GM10847 (cell line): Measurements from ENCODE around the gene PRKCA.

Source experiments
- POLR2A ChIP-seq: IDR thresholded peaks from 2 replicates; pipeline ENCODE4 v1.6.1; 2011; ENCODE audit not compliant: insufficient read length; ENCODE audit errors: extremely low read depth

PRKCA gene

DNA sequence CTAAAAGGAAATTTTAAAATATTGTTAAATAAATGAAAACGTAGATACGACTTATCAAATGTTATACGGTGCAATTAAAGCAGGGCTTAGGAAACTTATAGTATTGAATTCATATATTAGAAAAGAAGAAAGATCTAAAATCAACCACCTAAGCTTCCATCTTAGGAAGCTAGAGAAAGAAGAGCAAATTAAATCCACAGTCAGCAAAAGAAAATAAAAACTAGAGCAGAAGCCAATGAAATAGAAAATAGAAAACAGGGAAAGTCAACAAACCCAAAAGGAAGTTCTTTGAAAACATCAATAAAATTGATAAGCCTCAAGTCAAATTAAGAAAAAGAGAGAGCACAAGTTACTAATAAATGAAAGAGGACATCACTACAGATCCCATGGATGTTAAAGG lies 457.9 kb downstream of the PRKCA start:
- no peak for TF ChIP-seq POLR2A

DNA sequence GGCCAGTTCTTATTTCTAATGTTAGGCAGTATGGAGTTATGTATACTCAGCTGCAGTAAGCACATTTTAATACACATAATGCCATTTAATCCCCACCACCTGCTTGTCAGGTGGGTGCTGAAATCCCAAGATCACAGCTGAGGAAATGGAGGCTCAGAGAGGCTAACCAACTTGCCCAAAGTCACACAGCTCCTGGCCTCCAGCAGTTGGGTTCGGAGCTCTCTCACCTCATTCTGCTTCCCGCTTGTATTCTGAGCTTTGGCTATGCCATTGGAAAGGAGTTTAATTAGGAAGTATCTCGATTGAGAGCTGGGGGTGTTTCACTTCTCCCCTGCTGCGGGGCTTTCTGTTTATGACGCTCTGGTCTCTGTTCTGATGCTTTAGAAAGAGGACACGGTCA lies 459.9 kb downstream of the PRKCA start:
- no peak for TF ChIP-seq POLR2A

DNA sequence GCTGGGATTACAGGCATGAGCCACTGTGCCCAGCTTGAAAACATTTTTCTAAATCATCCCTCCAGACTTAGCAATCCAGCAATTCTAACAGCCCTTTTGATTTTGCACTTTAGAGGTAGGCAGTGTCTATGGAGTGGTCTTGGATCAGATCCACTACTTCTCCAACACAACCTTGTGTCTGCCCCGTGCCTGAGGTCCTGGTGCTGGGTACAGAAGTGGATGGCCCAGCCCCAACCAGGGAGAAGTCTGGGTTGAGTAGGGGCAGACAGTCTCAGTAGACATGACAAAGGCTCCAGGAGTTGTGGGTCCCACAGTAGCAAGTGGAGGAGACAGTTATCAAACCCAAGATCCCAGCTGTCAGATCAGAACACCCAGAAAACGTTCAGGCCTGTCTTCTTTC lies 460.6 kb downstream of the PRKCA start:
- TF ChIP-seq POLR2A, result no peak

DNA sequence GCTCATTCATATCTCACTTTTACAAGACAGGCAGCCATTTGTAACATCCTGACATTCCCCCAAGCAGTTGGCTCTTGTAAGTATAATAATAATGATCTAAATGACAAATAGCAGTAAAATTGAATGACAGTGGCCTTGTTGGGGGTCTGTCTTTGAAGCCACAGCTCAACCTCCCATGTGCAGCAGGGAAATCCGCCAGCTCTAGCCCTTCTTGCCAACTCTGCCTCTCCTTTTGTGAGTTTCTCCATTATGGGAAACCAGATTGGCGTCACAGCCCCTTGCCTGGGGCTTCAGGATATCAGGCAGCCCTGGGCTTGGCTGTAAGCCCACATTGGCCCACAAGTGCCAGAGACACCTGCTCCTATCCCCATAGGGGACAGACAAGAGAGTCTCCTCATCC lies 462.1 kb downstream of the PRKCA start:
- TF ChIP-seq POLR2A, result no peak

DNA sequence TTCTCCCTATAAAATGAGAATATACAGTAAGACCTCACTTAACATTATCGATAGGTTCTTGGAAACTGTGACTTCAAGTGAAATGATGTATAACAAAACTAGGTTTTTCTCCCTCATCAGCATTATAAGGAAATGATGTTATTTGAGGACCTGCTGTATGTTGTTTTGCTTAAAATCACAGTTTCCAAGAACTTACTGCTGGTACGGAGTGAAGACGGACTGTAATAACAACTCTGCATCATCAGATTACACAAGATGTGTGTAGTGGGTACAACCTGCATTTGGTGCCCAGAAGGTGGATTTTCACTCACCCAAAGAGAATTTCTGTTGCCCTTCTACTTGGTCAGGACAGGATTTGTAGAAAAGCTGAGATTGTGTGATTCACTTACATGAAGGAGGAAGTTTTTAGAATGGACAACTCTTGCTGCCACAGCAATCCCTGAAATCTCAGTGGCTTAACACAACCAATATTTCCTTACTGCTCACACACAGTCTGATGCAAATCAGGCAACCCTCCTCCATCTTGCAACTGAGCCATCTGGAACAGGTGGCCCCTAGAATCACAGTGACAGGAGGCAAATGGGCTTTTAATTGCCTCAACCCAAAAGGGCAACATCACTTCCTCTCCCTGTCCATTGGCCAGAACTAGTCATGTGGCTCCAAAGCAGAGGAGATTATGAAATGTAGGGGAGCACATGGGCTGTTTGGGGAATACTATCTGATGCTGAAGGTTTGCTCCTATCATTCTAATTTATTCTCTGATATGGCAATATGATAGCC lies 464.9 kb downstream of the PRKCA start:
- TF ChIP-seq POLR2A, result no peak

DNA sequence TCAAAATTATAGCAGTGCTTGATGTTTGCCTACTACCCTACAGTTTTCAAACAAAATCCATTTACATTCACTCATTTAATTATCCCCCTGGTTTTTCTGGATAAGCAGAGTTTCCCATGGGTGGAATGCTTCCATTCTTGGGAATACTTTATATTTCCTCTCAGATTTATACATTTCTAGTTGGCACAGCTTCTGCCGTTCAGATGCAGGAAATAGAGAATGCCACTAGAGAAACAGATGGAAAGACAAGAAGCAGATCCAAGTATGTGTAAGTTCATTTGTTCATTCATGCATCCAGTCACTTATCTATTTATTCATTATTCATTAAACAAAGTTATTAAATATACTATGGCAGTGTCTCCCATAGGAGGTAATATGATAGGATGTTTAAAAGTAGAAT lies 467.5 kb downstream of the PRKCA start:
- no peak for TF ChIP-seq POLR2A

DNA sequence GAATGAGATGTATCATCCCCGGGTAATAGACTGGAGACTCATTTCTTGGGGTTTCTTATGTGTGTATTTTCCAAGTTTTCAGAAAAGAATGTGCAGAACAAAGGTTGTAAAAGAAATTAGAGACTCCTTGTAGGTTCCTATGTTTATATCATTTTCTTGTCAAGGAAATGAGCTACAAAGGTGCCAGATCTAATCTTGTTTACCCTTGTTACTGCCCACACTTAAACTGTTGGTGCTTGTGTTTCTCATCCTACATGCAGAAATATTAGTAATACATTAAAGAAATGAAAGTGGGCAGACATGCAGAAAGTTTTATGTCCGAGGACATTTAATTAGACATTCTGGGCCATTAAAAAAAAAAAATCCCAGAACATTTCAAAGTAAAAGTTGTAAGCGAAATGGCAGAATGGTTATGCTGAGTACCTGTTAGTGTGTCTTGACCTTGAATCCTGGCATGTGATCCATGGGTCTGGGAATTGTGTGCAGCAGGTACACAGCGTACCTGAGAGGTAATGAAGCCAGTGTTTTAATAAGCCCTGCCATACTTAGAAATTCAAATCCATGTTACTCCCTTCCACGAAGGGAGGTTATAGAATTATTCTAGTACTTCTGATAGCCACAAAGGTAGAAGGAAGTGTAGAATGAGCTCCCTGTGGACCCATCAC lies 469.9 kb downstream of the PRKCA start:
- no peak for TF ChIP-seq POLR2A

DNA sequence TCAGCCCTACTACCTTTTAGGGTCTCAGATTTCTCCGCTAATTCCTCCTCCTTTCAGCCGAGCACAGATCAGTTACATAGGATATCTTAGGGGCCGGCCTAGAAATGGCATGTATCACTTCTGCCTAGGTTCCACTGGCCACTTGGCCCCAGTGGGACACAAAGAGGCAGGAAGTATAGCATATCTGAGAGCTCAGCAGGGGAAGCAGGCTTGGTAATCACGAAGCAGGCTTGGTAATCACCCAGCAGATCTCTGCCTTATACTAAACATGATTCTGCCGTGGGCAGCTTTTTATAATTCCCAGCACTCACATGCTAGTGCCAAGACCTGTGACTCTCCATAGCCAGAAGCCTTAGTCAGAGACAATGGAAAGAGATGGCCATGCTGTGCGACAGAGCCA lies 472.9 kb downstream of the PRKCA start:
- no peak for TF ChIP-seq POLR2A

DNA sequence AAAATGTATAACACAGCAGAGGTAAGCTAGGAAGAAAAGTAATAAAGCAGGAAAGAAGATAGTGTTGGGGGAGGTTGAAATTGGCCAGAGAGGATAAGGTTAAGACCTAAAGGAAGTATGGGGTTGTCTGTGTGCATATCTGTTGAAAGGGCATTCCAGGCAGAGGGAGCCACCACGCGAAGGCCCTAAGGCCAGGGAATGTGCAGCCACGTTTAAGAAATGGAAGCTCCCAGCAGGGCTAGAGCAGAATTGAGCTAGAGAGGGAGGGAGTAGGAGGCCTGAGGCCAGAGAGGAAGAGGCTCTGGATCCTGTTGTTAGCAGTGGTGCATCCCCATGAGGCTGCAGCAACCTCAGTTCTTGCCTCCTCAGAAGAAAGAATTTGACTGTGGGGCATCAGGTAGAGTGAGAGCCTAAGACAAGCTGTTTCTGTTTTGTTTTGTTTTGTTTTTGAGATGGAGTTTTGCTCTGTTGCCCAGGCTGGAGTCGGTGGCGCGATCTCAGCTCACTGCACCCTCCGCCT lies 473.5 kb downstream of the PRKCA start:
- no peak for TF ChIP-seq POLR2A

DNA sequence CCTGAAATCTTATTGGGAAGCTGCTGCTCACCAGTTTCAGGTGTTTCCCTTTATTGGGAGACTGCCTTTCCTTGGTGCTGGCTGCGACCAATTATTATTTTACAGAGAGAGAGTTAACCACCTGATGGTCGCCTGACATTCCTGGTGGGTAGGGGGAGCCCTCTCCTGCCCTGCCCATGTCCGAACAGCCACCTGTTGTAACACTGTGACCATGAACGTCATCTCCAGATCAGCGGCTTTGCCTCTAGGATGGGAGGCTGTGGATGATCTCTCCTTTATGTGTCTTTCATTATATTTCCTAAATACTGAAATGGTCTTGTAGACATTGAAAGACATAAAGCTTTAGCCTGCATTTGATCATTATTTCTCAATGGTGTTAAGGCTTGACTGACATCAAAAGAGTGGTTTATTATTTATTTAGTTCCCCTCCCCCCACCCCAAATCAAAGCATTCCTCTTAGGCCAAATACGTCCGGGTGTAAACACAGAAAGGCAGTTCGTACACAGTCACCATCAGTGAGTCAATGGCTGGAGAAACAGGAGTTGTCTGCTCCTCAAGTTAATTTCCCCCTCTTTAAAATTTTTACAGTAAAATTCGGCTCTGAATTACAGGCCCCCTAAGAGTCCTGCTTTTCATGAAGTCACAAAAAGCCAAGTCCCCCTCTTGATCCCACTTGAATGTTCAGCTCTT lies 474.7 kb downstream of the PRKCA start:
- TF ChIP-seq POLR2A, result no peak

DNA sequence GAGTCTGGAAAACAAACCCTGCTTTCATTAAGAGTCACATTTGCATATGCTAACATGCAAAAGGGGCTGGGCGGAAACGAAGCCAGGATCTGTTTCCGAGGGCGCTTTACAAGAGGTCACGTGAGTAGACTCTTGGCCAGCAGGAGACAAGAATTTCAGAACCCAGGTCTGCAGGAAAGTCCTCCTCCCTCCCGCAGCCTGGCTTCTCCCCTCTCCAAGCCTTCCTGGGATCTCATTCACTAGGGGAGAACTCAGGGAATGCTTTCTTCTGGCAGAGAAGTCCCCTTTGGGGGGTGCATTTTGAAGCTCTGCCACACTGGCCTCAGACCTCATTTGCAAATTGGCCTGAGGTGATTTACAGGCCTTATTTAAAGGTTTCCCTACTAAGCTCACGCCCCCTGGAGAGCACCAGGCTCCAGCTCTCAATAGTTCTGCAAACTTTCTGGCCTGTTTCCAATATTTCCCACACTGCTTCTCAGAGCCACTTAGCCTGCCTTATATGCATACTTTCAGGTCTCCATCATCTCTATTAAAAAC lies 475.3 kb downstream of the PRKCA start:
- no peak for TF ChIP-seq POLR2A

DNA sequence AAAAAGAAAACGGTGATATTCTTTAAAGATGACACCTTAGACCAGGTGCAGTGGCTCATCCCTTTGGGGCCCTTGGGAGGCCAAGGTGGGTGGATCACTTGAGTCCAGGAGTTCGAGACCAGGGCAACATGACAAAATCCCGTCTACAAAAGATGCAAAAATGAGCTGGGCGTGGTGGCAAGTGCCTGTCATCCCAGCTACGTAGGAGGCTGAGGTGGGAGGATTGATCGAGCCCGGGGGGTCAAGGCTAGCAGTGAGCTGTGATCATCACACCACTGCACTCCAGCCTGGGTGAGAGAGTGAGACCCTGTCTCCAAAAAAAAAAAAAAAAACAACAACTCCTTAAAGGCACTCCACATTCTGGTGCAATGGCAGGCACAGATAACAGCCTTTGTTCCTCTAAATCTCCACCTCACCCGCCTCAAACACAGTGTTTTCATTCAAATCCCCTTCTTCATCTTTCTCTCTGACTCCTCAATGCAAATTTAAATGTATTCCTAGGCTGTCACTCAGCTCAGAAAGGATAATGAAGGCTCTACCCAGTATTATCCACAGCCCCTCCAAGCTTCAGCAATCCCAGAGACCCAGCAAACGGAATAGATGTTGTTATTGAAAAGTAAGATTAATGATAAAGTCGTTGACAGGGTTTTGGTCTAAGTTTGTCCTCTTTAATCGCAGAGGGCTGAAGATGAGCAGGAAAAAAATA lies 476.3 kb downstream of the PRKCA start:
- TF ChIP-seq POLR2A, result no peak

DNA sequence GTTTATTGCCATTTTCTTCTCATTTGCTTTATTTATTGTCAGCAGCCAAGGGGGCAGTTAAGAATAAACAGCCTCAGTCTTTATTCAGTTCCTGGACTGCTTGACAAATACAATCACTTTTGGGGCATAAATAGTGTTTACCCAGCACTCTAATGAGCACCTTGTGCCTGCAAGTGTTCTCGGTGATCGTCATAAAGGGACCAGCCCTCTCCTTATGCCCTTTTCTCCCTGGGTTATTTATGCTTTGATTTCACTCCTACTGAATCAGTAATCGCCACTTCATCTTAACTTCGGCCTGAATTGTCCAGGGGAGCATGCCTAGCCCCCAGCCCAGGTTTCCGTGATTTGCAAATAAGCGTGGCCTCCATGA lies 476.8 kb downstream of the PRKCA start:
- no peak for TF ChIP-seq POLR2A

DNA sequence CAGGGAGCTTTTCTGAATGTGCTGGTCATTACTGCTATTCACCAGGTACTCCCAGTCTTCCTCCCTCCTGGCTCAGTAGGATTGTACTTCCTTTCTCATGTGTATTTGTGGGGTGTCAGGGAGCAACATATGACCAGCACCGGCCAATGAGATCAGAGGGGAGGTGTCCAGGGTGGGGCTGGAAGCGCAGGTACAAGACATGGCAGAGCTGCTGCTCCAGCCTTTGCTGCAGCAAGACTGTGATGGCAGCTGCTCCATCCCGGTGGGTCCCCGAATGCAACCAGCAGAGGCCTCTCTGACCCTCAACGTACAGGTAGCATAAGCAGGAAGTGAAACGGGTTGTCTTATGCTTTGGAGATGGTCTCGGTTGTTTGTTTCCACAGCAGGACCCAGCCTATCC lies 478.7 kb downstream of the PRKCA start:
- TF ChIP-seq POLR2A, result no peak

DNA sequence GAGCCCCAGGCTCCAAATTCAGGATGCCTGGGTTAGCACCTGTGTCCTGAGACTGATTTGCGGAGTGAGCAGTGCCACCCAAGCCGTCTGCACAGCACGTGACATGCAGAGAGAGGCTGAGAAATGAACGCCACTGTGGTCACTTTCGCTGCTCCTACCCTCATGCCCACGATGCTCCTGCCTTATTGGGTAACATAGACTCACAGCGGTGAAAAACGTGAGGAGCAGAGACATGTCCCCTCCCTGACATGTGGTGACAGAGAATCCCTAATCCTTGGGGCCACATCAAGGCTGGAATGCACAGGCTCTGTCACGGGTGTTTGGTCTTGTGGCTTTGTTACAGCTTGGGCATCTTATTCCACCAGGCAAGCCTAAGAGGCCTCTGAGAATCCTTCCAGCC lies 480.4 kb downstream of the PRKCA start:
- TF ChIP-seq POLR2A, result no peak
